GM19043 (cell line): ENCODE measurements around the gene TTLL8.

ENCODE experiments used
- ATAC-seq: cut with Tn5 transposase; IDR thresholded peaks from one replicate; pipeline ENCODE4 v1.9.1; 2021; ENCODE audit warnings: low read depth; ENCODE audit not compliant: unreplicated experiment

Gene TTLL8

DNA sequence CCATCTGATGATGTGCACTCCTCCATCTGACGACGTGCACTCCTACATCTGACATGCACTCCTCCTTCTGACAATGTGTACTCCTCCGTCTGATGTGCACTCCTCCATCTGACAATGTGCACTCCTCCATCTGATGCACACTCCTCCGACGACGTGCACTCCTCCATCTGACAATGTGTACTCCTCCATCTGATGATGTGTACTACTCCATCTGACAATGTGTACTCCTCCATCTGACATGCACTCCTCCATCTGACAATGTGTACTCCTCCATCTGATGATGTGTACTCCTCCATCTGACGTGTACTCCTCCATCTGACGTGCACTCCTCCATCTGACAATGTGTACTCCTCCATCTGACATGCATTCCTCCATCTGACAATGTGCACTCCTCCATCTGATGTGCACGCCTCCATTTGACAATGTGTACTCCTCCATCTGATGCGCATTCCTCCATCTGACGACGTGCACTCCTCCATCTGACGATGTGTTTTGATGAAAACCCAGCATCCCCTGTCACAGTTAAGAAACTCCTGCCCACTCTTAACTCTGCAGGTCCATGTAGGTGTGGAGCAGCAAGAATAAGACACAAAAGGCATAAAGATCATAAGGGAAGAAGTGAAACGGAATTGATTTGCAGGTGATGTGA, 35.8 kb downstream of the TTLL8 start:
- no peak for ATAC-seq

DNA sequence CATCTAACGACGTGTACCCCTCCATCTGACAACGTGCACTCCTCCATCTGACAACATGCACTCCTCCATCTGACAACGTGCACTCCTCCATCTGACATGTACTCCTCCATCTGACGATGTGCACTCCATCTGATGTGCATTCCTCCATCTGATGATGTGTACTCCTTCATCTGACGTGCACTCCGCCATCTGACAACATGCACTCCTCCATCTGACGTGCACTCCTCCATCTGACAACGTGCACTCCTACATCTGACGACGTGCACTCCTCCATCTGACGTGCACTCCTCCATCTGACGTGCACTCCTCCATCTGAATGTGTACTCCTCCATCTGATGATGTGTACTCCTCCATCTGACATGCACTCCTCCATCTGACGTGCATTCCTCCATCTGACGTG, 37.5 kb downstream of the TTLL8 start:
- ATAC-seq = no peak

- ATAC-seq = no peak
Observed at GRCh38 chr22:50019316-50019715, 38.8 kb downstream of the TTLL8 start.

- ATAC-seq = no peak
Observed at GRCh38 chr22:50018608-50019285, 39.4 kb downstream of the TTLL8 start.

- ATAC-seq = no peak
Observed at GRCh38 chr22:50017701-50018224, 40.3 kb downstream of the TTLL8 start.

DNA sequence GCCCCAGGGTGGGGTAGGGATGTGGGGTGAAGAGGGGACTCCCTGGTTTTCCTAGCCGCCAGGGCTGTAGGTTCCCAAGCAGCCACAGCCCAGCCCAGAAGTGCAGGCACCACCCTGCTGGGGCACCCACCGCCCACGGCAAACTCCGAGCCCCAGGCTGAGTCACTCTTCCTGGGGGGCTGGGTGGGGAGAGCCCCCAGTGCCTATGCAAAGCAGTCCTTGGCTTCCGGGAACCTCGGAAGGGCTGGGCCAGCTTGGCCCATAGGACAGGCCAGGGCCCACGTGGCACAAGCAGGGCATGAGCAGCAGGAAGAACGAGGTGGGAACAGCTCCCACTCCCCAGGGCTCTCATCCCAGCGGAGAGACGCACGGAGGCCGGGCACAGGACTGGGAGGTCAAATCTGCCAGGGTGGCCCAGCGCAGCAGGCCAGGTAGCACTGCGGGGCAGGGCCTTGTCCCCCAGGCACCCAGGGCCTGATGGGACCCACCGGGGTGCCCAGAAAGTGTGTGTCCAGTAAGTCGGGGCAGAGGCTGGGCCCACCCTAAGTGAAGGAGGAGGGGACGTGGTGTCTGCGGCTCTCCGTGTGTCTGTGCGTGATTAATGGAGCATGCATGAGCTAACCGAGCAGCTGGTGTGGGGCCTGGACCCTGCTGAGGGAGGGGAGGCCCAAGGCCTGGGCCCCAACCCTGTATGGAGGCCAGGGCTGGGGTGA, 41.0 kb downstream of the TTLL8 start:
- ATAC-seq = no peak

GRCh38 chr22:50016308-50016987, 41.6 kb downstream of the TTLL8 start:
- no peak for ATAC-seq

DNA sequence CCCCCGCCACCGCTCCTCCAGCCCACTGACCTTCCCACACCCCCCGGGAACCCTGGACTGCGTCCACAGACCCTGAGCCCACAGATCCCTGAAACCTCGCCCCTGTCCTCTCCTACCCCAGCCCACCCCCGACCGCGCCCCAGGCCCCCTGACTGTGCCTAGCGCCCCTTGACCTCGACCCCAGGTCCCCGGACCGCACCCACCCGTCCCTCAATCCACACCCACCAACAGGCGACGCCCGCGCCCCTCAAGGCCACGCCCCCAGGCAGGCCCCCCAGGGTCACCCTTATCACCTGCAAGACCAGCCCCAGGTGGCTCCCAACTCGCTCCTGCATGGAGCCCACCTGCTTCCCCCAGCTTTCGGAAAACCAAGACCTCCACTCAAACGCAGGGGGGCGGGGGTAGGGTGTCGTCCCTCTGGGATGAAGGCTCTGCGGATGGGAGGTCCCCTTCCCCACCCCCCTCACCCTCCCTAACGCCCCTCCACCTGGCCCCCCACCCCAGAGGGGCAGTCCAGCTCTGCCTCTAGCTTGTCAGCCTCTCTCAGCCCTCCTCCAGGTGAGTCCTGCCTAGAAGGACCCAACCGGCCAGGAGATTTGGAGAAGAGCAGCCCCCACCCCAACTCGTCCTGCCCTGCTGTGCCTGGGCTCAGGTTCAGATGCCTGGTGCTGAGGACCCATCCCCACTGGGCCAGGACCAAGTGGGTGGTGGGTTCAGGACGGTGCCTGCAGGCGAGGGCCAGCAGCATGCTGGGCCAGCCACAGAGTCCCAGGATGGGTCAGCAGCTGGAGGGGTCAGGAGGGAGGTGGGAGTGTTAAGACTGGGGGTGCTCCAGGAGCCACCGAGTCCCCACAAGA, 42.4 kb downstream of the TTLL8 start:
- ATAC-seq = no peak

GRCh38 chr22:50014655-50015401, 43.3 kb downstream of the TTLL8 start:
- ATAC-seq = no peak

- no peak for ATAC-seq
Observed at GRCh38 chr22:50014053-50014501, 44.0 kb downstream of the TTLL8 start.

- no peak for ATAC-seq
Observed at GRCh38 chr22:50012211-50013181, 45.6 kb downstream of the TTLL8 start, which contains the start of gene IL17REL. Gene IL17REL (minus strand): TSS chr22:50012765. CDS start chr22:50012646, 119 bp downstream.

- ATAC-seq = no peak
Observed at GRCh38 chr22:50011447-50012210, 46.5 kb downstream of the TTLL8 start.

DNA sequence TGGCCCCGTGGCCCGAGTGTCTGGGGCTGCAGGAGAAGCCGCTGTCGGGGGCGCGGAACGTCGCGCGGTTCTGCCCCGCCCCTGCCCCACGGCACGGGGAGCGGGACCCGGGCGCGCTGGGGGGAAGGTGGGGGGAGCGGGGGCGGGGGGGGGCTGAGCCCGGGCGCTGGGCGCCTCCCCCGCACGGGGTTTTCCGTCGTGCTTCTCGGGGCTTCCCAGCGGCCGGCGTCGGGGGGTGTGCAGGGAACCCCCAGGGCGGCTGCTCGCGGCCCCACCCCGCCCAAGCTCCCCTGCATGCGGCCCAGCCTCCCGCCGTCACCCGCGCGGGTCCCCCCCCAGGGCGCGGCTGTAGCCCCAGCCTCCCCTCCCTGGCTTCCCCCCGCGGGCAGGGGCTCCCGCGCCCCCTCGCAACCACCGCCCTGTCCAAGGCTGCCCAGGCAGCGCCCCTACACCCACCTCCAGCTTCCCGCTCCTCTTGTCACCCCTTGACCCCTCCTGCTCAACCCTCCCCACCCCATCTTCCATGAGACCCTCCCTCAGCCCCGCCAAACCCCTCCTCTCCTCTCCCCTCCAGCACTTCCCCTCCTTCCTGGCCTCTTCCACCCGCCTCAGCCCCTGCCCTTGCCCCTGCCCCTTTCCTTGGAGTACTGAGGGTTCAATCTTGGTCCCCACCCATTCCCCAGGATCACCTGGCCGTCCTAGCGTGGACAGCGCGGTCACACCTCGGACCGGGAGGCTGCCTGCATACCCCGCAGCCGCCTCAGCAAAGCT, 47.2 kb downstream of the TTLL8 start:
- no peak for ATAC-seq

GRCh38 chr22:50009765-50010675, 48.1 kb downstream of the TTLL8 start:
- ATAC-seq = no peak

GRCh38 chr22:50009251-50009650, 48.8 kb downstream of the TTLL8 start:
- ATAC-seq = no peak
